HEK293 (cell line): ENCODE measurements around the gene PEX14.

ENCODE experiments used
- CTCF ChIA-PET: fragments of 350-600 bp; formaldehyde crosslinking; extraction: SDS; loops from one replicate; lab custom pipeline; 2021; ENCODE audit warnings: antibody characterized with exemption; lab: Yijun Ruan, JAX
- POLR2A ChIA-PET: fragments of 300-600 bp; formaldehyde crosslinking; extraction: SDS; loops from one replicate; lab custom pipeline; 2020; ENCODE audit warnings: antibody characterized with exemption, inconsistent platforms; lab: Yijun Ruan, JAX
- H3K27ac ChIP-seq: fragments of 200-500 bp; sonication (Bioruptor generic); 2 replicates; pipeline ENCODE4 v1.5.1; 2014; ENCODE audit warnings: low read depth, low read length, control low read depth, inconsistent platforms; ENCODE audit errors: extremely low read depth
- H3K36me3 ChIP-seq, 2 experiments: fragments of 200-500 bp in 1 of 2; sonication (Bioruptor generic) in 1 of 2; 1 replicate in 1 of 2; 2 replicates in 1 of 2; pipeline ENCODE4 v1.5.1; 2014 to 2017; ENCODE audit warnings: inconsistent platforms in 2 of 2, low read length in 2 of 2; ENCODE audit not compliant: control insufficient read depth in 2 of 2, insufficient read depth in 1 of 2
- H3K4me1 ChIP-seq: fragments of 200-500 bp; sonication (Bioruptor generic); 2 replicates; pipeline ENCODE4 v1.5.1; 2014; ENCODE audit warnings: mild to moderate bottlenecking, low read length, inconsistent platforms; ENCODE audit not compliant: control insufficient read depth, insufficient read depth
- H3K4me3 ChIP-seq: 2 replicates; pipeline ENCODE4 v1.5.1; 2011; ENCODE audit warnings: low read depth, mild to moderate bottlenecking, control low read depth, low read length, moderate library complexity
- H3K9me3 ChIP-seq: fragments of 200-500 bp; sonication (Bioruptor generic); 2 replicates; pipeline ENCODE4 v1.5.1; 2014; ENCODE audit warnings: low read depth, low read length, inconsistent platforms; ENCODE audit not compliant: control insufficient read depth, insufficient read depth
- GFI1B ChIP-seq: fragments of 450-650 bp; formaldehyde crosslinking; IDR thresholded peaks from 2 replicates; pipeline ENCODE4 v1.5.1; 2016; ENCODE audit warnings: missing biosample characterization, missing genetic modification characterization
- GLIS1 ChIP-seq: fragments of 450-650 bp; formaldehyde crosslinking; IDR thresholded peaks from 2 replicates; pipeline ENCODE4 v1.5.1; 2016; ENCODE audit warnings: missing biosample characterization, missing genetic modification characterization
- KLF7 ChIP-seq: fragments of 450-650 bp; formaldehyde crosslinking; IDR thresholded peaks from 2 replicates; pipeline ENCODE4 v1.5.1; 2016; ENCODE audit warnings: missing biosample characterization, missing genetic modification characterization, borderline replicate concordance
- MEIS1 ChIP-seq: sonication (generic); formaldehyde crosslinking; IDR thresholded peaks from 2 replicates; pipeline ENCODE4 v1.8.1; 2022; ENCODE audit warnings: missing genetic modification reagents, mild to moderate bottlenecking, borderline replicate concordance
- ZFP3 ChIP-seq: fragments of 450-650 bp; formaldehyde crosslinking; IDR thresholded peaks from 2 replicates; pipeline ENCODE4 v1.5.1; 2016; ENCODE audit warnings: low read depth, missing biosample characterization, missing genetic modification characterization
- ZNF112 ChIP-seq: fragments of 450-650 bp; formaldehyde crosslinking; IDR thresholded peaks from 2 replicates; pipeline ENCODE4 v1.5.0; 2017; ENCODE audit warnings: missing biosample characterization, missing genetic modification characterization
- ZNF514 ChIP-seq: fragments of 450-650 bp; formaldehyde crosslinking; IDR thresholded peaks from 2 replicates; pipeline ENCODE4 v1.5.1; 2016; ENCODE audit warnings: missing biosample characterization, missing genetic modification characterization
- ZNF571 ChIP-seq: fragments of 450-650 bp; formaldehyde crosslinking; IDR thresholded peaks from 2 replicates; pipeline ENCODE4 v1.5.0; 2017; ENCODE audit warnings: missing biosample characterization, missing genetic modification characterization
- TF ChIP-seq, protein P1 (sequence below): fragments of 450-650 bp; formaldehyde crosslinking; IDR thresholded peaks from 2 replicates; pipeline ENCODE4 v1.5.1; 2017; ENCODE audit warnings: missing biosample characterization, missing genetic modification characterization
- TF ChIP-seq, protein P2 (sequence below): fragments of 450-650 bp; formaldehyde crosslinking; IDR thresholded peaks from 2 replicates; pipeline ENCODE4 v1.5.1; 2017; ENCODE audit warnings: missing biosample characterization, missing genetic modification characterization
- TF ChIP-seq, protein P3 (sequence below): fragments of 450-650 bp; formaldehyde crosslinking; IDR thresholded peaks from 2 replicates; pipeline ENCODE4 v1.5.1; 2016; ENCODE audit warnings: missing biosample characterization, missing genetic modification characterization
- TF ChIP-seq, protein P4 (sequence below): fragments of 450-650 bp; formaldehyde crosslinking; IDR thresholded peaks from 2 replicates; pipeline ENCODE4 v1.5.1; 2017; ENCODE audit warnings: missing biosample characterization, missing genetic modification characterization
- TF ChIP-seq, protein P5 (sequence below): fragments of 450-650 bp; formaldehyde crosslinking; conservative IDR thresholded peaks from 2 replicates; pipeline ENCODE4 v1.5.1; 2016; ENCODE audit warnings: low read depth, missing biosample characterization, missing genetic modification characterization
- TF ChIP-seq, protein P6 (sequence below): fragments of 450-650 bp; IDR thresholded peaks from 2 replicates; pipeline ENCODE4 v1.5.1; 2018; ENCODE audit warnings: missing biosample characterization, missing genetic modification characterization
- TF ChIP-seq, protein P7 (sequence below): fragments of 450-650 bp; formaldehyde crosslinking; IDR thresholded peaks from 2 replicates; pipeline ENCODE4 v1.5.1; 2016; ENCODE audit warnings: missing biosample characterization, missing genetic modification characterization
- TF ChIP-seq, protein P8 (sequence below): fragments of 450-650 bp; formaldehyde crosslinking; IDR thresholded peaks from 2 replicates; pipeline ENCODE4 v1.5.1; 2016; ENCODE audit warnings: missing biosample characterization, missing genetic modification characterization

The PEX14 gene

DNA sequence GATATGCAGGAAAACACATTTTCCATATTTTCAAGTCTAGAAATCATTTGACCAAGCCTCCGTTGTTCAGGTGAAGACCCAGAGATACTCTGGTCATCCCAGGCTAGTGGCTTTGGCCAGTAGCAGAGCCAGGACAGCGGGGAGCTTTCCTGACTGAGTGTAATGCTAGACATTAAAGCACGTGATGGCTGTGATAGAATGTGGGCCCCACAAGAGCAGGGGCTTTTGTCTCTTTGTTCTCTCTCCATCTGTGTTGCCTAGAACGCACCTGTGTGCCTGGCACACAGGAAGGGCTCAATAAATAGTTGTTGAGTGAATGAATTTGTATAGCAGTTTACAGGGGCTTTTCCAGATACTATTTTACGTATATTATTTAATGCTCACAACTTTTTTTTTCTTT is 34.0 kb upstream of the PEX14 start:
- ChIA-PET POLR2A (no interaction called here), CTCF (no interaction called here)
- no peaks in the 10 kb centered on the region for H3K4me1 ChIP-seq

DNA sequence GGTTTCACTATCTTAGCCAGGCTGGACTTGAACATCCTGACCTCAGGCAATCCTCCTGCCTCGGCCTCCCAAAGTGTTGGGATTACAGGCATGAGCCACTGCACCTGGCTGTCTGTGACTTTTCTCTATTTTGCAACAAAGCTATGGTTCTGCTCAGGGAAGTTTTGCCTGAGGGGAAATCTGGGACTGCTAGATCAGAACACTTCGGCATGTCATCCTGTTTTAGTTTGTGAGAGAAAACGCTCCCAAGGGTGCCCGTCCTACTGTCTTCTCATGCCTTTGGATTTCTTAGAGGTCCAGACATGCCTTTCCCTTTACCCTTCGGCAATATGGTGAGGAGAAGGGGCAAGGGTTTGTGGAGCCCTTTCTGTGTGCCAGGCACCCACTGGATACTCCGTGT is 30.5 kb upstream of the PEX14 start:
- Histone ChIP-seq H3K27ac (no peak overlapping the region), H3K4me1 (no peaks in the 10 kb centered on the region), H3K36me3 (peaks cover 4 to 48% of the 10 kb centered on the region in 2 experiments; a peak in 2 of 3 replicates), H3K9me3 (no peaks in the 10 kb centered on the region), H3K4me3 (no peak overlapping the region)
- ChIA-PET POLR2A (interaction anchor here (0.7 kb wide), 1 partner anchor 8 kb away, joined by 5 read pairs; no protein-coding TSS in a partner anchor), CTCF (interaction anchor here (0.6 to 1.2 kb wide), 3 partner anchors 13 to 50 kb away, joined by 3 to 4 read pairs (median 3); no protein-coding TSS in a partner anchor)
- TF ChIP-seq ZNF514 (tag by site-specific recombination) (no peak), KLF7 (tag by site-specific recombination) (no peak), ZFP3 (no peak), MEIS1 (CRISPR knock-in tag) (no peak), ZNF571 (no peak), GLIS1 (tag by site-specific recombination) (no peak), GFI1B (tag by site-specific recombination) (no peak), ZNF112 (tag by site-specific recombination) (no peak)
- TF ChIP-seq, protein P1, sequence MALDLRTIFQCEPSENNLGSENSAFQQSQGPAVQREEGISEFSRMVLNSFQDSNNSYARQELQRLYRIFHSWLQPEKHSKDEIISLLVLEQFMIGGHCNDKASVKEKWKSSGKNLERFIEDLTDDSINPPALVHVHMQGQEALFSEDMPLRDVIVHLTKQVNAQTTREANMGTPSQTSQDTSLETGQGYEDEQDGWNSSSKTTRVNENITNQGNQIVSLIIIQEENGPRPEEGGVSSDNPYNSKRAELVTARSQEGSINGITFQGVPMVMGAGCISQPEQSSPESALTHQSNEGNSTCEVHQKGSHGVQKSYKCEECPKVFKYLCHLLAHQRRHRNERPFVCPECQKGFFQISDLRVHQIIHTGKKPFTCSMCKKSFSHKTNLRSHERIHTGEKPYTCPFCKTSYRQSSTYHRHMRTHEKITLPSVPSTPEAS (tag by site-specific recombination) = no peak
- TF ChIP-seq, protein P2, sequence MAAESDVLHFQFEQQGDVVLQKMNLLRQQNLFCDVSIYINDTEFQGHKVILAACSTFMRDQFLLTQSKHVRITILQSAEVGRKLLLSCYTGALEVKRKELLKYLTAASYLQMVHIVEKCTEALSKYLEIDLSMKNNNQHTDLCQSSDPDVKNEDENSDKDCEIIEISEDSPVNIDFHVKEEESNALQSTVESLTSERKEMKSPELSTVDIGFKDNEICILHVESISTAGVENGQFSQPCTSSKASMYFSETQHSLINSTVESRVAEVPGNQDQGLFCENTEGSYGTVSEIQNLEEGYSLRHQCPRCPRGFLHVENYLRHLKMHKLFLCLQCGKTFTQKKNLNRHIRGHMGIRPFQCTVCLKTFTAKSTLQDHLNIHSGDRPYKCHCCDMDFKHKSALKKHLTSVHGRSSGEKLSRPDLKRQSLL = no peak
- TF ChIP-seq, protein P3, sequence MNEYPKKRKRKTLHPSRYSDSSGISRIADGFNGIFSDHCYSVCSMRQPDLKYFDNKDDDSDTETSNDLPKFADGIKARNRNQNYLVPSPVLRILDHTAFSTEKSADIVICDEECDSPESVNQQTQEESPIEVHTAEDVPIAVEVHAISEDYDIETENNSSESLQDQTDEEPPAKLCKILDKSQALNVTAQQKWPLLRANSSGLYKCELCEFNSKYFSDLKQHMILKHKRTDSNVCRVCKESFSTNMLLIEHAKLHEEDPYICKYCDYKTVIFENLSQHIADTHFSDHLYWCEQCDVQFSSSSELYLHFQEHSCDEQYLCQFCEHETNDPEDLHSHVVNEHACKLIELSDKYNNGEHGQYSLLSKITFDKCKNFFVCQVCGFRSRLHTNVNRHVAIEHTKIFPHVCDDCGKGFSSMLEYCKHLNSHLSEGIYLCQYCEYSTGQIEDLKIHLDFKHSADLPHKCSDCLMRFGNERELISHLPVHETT (tag by site-specific recombination) = no peak
- TF ChIP-seq, protein P4, sequence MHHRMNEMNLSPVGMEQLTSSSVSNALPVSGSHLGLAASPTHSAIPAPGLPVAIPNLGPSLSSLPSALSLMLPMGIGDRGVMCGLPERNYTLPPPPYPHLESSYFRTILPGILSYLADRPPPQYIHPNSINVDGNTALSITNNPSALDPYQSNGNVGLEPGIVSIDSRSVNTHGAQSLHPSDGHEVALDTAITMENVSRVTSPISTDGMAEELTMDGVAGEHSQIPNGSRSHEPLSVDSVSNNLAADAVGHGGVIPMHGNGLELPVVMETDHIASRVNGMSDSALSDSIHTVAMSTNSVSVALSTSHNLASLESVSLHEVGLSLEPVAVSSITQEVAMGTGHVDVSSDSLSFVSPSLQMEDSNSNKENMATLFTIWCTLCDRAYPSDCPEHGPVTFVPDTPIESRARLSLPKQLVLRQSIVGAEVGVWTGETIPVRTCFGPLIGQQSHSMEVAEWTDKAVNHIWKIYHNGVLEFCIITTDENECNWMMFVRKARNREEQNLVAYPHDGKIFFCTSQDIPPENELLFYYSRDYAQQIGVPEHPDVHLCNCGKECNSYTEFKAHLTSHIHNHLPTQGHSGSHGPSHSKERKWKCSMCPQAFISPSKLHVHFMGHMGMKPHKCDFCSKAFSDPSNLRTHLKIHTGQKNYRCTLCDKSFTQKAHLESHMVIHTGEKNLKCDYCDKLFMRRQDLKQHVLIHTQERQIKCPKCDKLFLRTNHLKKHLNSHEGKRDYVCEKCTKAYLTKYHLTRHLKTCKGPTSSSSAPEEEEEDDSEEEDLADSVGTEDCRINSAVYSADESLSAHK (tag by site-specific recombination) = no peak
- TF ChIP-seq, protein P5, sequence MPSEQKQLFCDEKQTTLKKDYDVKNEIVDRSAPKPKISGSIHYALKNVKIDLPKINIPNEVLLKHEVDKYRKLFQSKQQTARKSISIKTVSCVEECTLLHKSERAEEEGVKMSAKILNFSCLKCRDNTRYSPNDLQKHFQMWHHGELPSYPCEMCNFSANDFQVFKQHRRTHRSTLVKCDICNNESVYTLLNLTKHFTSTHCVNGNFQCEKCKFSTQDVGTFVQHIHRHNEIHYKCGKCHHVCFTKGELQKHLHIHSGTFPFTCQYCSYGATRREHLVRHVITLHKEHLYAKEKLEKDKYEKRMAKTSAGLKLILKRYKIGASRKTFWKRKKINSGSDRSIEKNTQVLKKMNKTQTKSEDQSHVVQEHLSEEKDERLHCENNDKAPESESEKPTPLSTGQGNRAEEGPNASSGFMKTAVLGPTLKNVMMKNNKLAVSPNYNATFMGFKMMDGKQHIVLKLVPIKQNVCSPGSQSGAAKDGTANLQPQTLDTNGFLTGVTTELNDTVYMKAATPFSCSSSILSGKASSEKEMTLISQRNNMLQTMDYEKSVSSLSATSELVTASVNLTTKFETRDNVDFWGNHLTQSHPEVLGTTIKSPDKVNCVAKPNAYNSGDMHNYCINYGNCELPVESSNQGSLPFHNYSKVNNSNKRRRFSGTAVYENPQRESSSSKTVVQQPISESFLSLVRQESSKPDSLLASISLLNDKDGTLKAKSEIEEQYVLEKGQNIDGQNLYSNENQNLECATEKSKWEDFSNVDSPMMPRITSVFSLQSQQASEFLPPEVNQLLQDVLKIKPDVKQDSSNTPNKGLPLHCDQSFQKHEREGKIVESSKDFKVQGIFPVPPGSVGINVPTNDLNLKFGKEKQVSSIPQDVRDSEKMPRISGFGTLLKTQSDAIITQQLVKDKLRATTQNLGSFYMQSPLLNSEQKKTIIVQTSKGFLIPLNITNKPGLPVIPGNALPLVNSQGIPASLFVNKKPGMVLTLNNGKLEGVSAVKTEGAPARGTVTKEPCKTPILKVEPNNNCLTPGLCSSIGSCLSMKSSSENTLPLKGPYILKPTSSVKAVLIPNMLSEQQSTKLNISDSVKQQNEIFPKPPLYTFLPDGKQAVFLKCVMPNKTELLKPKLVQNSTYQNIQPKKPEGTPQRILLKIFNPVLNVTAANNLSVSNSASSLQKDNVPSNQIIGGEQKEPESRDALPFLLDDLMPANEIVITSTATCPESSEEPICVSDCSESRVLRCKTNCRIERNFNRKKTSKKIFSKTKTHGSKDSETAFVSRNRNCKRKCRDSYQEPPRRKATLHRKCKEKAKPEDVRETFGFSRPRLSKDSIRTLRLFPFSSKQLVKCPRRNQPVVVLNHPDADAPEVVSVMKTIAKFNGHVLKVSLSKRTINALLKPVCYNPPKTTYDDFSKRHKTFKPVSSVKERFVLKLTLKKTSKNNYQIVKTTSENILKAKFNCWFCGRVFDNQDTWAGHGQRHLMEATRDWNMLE (tag by site-specific recombination) = no peak
- TF ChIP-seq, protein P6, sequence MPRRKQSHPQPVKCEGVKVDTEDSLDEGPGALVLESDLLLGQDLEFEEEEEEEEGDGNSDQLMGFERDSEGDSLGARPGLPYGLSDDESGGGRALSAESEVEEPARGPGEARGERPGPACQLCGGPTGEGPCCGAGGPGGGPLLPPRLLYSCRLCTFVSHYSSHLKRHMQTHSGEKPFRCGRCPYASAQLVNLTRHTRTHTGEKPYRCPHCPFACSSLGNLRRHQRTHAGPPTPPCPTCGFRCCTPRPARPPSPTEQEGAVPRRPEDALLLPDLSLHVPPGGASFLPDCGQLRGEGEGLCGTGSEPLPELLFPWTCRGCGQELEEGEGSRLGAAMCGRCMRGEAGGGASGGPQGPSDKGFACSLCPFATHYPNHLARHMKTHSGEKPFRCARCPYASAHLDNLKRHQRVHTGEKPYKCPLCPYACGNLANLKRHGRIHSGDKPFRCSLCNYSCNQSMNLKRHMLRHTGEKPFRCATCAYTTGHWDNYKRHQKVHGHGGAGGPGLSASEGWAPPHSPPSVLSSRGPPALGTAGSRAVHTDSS (tag by site-specific recombination) = no peak

More for the DNA sequence above, 34.0 kb upstream of the PEX14 start:
- no peaks in the 10 kb centered on the region for H3K9me3 ChIP-seq
- TF ChIP-seq, protein P7, sequence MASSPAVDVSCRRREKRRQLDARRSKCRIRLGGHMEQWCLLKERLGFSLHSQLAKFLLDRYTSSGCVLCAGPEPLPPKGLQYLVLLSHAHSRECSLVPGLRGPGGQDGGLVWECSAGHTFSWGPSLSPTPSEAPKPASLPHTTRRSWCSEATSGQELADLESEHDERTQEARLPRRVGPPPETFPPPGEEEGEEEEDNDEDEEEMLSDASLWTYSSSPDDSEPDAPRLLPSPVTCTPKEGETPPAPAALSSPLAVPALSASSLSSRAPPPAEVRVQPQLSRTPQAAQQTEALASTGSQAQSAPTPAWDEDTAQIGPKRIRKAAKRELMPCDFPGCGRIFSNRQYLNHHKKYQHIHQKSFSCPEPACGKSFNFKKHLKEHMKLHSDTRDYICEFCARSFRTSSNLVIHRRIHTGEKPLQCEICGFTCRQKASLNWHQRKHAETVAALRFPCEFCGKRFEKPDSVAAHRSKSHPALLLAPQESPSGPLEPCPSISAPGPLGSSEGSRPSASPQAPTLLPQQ = peak; percentile 54; the same call in 1 of the 2 replicates
- TF ChIP-seq, protein P8, sequence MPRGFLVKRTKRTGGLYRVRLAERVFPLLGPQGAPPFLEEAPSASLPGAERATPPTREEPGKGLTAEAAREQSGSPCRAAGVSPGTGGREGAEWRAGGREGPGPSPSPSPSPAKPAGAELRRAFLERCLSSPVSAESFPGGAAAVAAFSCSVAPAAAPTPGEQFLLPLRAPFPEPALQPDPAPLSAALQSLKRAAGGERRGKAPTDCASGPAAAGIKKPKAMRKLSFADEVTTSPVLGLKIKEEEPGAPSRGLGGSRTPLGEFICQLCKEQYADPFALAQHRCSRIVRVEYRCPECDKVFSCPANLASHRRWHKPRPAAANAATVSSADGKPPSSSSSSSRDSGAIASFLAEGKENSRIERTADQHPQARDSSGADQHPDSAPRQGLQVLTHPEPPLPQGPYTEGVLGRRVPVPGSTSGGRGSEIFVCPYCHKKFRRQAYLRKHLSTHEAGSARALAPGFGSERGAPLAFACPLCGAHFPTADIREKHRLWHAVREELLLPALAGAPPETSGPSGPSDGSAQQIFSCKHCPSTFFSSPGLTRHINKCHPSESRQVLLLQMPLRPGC (tag by site-specific recombination) = no peak
- H3K27ac ChIP-seq = no peak overlapping the region
- no peak overlapping the region for H3K4me3 ChIP-seq
- H3K36me3 ChIP-seq = peaks cover 4 to 34% of the 10 kb centered on the region in 2 experiments; a peak in 2 of 3 replicates
